HG03066 (cell line): ENCODE data around the gene NELL2.
"Not testable (repeated sequence)": the region's sequence is repeated elsewhere in the genome, so short reads cannot be mapped to it uniquely, and the experiment has no call there.

Experiments
- ATAC-seq: cut with Tn5 transposase; IDR thresholded peaks from one replicate; pipeline ENCODE4 v1.9.1; 2021; ENCODE audit warnings: low read depth; ENCODE audit not compliant: unreplicated experiment

The NELL2 gene

DNA sequence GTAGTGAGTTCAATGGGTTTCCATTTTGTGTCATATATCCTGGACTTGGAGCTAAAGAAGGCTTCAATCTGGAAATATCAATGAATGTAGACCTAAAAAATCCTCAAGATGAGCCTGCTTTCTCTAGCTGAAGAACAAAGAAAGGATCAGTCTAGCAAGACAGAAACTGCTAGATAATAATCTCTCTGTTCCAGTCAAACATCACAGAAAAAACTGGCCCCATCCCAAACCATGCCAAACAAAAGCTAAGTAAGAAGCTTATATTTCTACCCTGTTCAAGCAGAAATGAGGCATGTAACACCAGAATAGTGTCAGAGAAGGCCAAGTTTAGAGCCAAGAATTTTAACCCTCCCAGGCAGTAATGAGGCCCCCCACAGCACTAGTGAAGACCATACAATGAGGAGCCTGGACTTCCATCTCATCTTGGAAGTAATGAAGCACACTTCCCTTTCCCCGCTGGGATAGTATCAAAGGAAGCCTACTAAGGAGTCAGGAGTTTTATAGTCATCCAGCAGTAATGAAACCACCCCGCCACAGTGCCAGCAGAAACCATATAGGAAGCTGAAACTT lies 95.8 kb downstream of the NELL2 start:
- no peak for ATAC-seq

DNA sequence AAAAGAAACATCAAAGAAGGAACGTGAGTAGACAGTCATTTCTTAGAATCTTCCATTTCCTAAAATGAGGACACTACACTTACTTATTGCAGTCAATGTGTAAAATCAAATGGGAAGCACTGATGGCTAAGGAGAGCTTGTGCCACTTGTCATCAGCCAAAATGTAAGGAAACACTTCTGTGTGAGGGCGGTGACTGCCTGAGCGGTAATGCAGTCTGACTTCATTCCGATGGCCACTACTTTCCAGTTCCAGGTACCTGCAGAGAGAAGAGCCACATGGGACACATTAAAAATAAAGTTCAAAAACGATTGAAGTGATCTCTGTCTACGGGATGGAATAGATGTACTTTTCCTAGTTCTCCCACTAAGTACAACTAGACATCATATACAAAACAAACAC lies 96.3 kb downstream of the NELL2 start:
- ATAC-seq, result no peak

DNA sequence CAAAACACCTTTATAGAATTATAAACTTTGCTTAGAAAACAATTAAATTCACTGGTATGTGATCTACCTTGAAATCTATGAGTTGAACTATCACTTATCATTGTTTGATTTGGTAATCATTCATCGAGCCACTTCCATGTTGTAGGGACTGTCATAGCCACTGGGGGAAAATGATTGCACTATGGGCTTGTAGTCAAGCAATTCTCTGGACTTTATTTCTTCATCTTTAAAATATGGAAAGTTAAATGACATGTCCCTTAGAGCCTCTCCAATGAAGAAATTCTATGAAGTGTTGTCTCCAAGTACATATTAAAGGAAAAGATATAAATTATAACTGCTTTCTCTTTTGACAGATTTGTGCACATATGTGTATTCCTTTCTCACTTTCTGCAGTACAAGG lies 97.3 kb downstream of the NELL2 start:
- ATAC-seq, result no peak

DNA sequence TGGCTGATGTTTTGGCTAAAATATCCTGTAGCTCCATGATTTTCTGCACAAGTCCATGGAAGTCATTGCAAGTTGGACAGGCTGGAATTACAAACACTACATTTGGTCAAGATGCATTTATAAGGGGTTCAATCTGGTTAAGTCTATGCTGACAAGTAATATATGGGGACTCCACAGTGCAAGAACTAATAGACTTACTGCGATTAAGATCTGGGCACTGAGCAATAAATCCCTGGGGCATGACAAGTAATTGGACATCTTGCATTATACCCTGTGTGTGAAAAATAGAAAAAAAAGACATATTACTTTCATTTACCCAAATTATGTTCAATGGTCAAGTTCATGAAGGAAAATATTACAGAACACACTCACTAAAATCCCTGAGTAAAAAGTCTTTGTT lies 99.1 kb downstream of the NELL2 start:
- ATAC-seq, result no peak

DNA sequence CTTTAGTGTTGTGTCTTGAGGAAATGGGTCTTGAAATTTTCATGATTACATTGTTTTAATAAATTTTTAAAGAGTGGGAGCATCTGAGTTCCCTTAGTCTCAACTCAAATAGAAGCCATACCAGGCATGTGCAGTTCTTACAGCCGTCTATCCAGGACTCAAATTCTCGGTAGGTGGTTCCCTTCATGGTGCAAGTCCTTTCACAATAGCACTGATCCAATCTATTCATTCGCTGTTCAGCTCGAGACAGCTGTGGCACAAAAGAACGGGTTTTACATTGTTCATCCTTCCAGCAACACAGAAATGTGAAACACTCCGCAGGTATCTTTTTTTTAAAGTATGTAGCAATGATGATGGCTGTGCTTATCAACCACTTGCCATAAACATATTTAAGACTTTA lies 100.2 kb downstream of the NELL2 start:
- ATAC-seq, result no peak

DNA sequence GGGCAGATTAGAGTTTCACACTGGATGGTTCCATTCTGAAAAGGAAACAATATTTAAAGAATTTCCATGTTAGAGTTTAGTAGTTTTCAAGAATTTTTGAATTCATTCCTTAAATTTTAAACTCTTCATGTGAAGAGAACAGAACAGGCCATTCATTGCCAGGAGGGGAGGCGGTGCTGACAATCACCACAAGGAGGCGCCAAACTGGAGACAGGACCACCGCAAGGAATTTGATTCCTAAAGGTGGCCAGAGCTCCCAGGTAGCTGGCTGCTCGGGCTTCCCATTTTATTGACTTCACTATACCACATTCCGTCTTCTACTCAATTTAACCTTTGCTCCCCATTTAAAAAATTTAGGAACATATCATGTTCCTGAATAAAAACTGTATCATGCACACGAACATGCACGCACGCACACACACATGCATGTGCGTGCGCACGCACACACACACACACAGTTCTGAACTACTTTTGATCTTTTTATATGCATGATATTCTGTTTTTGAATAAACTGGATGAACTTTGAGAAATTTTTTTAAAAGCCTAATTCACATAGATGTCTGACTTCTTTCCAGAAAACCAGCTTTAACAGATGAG lies 101.2 kb downstream of the NELL2 start:
- ATAC-seq, result no peak

DNA sequence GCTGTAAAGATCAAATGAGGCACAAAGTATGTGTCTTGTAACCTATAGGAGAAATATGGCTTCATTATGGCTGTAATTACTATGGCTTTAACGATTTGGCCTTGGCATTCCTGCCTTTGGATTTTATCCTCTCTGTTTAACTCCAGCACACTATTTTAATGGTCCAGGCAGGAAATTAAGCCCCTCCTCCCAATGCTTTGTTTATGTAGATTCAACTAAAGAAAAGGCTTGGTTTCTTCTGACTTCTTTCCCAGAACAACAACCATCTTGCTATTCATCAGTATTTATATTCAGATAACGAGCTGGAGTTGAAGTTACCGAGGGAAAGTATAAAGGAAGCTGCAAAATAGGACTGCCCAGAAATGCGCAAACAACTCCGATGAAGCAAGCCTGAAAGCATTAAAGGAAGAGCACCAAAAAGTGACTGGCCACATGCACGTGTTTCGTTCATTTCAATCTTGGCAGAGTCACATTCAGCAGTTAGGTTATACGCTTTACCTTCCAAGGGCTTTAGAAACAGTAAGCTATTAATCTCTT lies 104.6 kb downstream of the NELL2 start:
- no peak for ATAC-seq

DNA sequence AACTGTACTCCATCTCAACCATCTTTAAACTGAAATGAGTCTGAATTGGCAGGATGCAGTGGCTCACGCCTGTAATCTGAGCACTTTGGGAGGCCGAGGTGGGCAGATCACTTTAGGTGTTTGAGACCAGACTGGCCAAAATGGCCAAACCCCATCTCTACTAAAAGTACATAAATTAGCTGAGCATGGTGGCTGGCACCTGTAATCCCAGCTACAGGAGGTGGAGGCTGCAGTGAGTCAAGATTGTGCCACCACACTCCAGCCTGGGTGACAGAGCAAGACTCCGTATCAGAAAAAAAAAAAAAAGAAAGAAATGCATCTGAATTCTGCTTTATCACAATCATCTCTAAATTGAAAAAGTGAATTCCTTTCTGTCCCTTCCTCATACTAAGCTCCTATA lies 110.3 kb downstream of the NELL2 start:
- no peak for ATAC-seq

DNA sequence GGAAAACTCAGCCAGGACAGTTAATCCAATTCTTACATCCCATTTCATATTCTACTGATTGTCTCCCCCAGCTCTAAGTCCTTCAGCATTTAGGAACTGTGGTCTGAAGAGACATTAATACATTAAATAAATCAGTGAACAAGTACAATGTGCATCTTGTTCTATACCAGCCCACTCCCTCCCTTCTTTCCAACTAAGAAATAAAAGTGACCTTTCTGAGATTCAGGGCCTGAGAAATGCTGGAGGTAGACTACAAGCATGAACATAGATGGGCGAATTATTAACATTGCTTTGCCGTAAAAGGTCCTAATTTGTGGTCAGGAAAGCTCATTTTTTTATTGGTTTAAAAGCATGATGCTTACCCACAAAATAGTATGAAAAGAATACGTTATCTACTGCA lies 113.1 kb downstream of the NELL2 start:
- ATAC-seq, result no peak

DNA sequence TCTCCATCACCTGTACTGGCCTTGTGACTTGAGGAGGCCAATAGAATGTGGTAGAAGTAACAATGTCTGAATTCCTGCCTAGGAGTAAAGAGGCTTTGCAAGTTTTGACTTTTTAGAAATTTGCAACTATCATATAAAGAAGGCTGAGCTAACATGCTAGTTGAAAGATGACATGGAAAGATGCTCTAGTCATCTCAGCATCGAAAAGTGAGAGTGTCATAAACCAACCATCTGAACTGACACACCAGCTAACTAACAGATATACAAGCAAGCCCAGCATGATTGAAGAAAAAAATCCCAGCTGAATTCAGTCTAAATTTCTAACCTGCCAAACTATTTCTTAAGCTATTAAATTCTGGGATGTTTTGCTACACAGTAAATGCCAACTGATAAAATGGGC lies 116.8 kb downstream of the NELL2 start:
- ATAC-seq, result no peak

DNA sequence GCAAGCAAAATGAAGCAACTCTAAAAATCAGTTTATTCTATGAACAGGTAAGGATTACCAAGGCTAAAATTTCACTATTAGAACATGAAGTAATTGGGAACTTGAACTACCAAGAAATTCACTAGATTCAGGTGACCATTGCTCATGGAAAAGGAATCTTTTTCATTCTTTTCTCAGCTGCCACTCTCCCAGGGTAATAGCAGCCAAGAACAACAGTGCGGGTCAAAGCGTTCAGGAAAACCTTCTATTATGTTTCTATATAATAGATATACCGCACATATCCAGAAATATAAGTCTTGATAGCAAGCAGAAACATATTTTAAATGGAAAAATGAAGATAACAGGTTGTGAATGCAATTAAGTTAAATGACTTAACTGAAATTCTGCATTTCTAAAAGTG lies 125.6 kb downstream of the NELL2 start:
- ATAC-seq, result no peak

DNA sequence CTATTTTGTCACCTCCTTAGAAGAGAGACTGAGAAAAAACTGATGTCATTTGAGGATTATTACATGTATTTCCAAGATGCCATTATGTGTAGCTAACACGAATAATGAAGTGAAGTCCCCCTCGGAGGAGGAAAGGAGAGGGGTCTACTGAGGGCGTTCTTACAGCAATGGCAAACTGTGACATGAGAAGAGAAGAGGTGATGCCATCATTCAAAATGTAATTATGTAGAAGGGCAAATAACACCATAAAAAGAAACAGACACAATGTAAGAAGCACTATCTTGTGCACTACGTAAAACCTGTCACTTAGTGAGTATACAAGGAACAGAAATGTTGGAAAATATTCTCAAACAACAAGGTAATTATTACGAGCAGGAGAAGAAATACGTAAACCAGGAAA lies 126.5 kb downstream of the NELL2 start:
- ATAC-seq, result no peak

DNA sequence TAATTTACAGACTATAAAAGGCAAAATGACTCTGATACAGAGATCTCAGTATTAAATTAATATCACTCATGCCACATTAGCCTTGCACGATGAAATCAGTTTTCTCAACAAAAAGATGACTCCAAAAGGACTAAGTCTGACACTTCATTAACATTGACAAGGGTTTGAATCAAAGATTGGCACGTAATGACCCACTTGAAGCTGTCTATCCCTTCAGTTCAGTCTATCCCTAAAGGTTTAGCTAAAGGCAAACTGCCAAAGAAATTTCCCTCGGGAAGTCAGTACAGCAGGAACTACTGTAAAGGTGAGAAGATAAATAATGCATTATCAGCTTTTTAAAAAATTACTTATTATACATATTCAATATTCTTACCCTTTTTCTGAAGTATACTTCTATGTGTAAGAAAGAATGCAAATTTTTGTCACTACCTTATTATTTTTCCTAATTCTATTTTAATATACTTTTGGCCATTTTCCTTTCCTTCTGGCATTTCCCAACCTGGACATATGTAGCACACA lies 127.1 kb downstream of the NELL2 start:
- no peak for ATAC-seq

DNA sequence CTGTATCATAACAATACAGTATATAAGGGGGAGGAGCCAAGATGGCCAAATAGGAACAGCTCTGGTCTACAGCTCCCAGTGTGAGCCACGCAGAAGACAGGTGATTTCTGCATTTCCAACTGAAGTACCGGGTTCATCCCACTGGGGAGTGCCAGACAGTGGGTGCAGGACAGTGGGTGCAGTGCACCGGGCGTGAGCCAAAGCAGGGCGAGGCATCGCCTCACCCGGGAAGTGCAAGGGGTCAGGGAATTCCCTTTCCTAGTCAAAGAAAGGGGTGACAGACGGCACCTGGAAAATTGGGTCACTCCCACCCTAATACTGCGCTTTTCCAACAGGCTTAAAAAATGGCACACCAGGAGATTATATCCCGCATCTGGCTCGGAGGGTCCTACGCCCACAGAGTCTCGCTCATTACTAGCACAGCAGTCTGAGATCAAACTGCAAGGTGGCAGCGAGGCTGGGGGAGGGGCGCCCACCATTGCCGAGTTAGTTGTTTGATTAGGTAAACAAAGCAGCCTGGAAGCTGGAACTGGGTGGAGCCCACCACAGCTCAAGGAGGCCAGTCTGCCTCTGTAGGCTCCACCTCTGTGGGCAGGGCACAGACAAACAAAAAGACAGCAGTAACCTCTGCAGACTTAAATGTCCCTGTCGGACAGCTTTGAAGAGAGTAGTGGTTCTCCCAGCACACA lies 134.7 kb downstream of the NELL2 start:
- ATAC-seq, result not testable (repeated sequence)

DNA sequence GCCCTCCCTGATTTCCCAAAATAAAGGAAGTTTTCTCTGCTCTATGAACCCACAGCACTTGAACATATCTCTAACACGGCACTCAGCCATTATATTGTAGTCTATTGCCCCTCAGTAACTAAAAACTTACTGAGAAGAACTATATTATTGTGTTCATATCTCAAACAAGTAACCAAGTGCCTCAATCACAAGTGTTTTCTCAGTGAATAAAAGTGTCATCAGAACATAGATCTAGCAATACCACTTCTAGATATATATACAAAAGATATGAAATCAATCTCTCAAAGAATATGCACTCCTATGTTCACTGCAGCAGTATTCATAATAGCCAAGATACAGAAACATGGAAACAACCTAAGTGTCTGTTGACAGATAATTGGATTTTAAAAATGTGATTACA lies 138.1 kb downstream of the NELL2 start:
- ATAC-seq, result no peak

DNA sequence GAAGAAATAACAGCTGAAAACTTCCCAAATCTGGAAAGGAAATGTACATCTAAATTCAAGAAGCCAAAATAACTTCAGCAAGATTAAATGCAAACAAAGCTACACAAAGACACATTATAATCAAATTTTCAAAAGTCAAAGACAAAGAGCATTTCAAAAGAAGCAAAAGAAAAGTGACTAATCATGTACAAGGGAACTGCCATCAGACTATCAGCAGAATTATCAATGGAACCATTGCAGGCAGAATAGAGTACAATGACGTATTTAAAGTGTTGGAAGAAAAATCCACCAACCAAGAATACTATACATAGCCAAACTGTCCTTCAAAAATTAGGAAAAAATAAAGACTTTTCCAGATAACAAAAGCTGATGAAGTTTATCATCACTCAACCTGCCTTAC lies 147.5 kb downstream of the NELL2 start:
- no peak for ATAC-seq

DNA sequence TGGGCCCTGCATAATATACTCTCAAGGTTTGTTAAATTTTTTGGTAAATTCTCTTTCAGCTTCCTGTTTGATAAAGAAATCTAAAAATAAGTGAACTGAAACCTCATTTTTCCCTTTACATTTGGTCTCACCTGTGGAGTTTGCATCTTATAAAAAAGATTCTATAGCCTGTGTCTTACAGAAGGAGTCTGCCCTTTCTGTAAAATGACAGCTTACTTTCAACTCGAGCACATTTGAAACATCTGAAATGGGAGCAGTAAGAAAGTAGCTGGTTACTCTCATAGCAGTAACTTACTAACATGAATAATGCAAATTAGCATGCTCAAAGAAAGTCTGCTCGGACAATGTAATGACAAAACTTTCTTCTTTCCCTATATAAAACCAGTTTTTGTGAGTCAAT lies 155.8 kb downstream of the NELL2 start:
- ATAC-seq, result no peak

DNA sequence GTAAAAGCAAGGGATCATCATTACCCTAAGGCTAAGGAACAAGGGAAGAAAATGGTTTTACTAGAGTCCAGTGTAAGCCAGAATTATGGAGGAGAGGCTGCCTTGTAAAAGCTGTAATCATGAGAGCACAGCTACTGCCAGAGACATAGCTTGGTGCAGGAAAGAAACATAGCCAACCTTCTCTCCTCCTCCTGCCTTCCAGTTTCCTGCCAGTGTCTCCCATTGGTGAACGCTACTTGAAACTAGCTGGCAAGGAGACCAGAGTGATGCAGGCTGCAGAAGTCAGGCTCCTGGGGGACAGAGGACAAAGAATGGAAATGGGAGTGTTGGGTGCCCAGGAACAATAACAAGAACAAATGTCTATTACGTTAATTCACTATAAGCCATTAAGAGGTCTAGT lies 158.5 kb downstream of the NELL2 start:
- no peak for ATAC-seq

DNA sequence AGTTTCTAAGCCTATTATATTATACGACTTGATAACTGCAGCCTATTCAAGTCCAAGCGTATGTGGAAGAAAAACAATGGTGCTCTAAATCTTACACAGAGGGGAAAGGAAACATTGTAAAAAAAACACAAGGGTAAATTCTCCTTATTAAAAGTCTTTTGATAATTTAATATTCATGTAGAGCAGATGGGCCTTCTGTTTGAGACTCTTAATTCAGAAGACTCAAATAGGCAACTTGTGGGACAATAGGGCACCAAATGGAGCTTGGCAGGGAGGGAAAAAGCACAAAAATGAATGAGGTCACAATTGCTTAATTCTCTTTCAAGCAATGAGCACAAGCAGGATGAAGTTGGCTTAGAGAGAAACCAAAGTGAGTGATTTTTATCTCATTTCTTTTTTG lies 159.4 kb downstream of the NELL2 start:
- no peak for ATAC-seq

DNA sequence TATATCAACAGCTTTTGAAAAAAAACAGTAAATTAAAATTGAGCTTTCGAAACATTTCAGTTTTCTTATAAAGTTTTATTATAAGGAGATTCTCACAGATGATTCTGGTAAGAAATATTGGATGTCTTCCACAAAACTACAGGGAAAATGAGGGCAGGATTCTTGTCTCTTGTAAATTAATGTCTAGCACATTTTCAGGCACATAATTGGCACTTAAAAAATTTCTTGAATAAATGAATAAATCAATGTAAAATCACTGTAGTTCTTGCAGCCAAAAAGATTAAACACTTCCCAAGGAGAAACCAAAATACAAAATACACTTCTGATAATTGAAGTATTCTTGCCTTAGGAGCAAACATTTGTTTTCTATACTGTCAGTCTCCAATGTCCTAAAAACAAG lies 164.4 kb downstream of the NELL2 start:
- ATAC-seq, result no peak

DNA sequence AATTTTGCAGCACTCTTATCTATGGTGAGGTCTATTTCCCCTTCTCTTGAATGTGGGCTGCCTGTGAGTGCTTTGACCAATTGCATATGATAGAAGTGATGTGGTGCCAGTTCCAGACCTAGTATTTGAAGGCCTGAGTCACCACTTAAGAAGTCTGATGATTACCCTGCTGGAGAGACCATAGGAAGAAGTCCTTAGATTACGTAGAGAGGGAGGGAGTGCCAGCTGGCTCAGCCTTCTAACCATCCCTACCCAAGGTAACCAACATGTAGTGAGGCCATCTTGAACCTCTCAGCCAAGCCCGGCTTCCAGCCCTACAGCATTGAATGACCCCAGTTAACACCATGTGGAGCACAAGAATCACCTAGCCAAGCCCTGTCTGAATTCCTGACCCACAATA lies 166.9 kb downstream of the NELL2 start:
- ATAC-seq, result no peak

DNA sequence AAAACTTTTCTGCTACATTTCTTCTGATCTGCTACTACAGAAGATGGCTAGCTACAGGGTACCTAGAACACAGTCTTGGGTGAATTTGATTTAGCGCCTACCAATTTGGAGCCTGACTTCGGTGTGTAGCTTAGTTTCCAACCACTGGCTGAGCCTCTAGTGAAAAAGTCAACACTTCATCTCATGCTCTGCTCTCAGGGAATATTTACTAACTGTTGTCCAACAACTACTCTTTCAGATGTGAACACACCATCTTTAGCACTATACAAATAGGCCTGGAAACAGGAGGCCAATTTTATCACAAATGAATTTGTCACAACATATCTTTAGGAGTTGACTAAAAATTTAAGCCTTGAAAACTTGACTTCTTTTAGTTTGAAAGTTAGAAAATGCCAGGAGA lies 167.9 kb downstream of the NELL2 start:
- ATAC-seq, result no peak
